Hepatocyte (in vitro differentiated cells): ENCODE results near the gene TLR8.

Experiments
- CTCF ChIP-seq: fragments of 200-600 bp; sonication (generic); IDR thresholded peaks from 2 replicates; pipeline ENCODE4 v1.5.1; 2016; ENCODE audit warnings: antibody characterized with exemption, mild to moderate bottlenecking; ENCODE audit not compliant: poor library complexity
- EZH2 ChIP-seq: fragments of 200-600 bp; sonication (generic); IDR thresholded peaks from 2 replicates; pipeline ENCODE4 v1.6.1; 2016; ENCODE audit warnings: antibody characterized with exemption, mild to moderate bottlenecking, borderline replicate concordance
- EZH2phosphoT487 ChIP-seq: fragments of 200-600 bp; sonication (generic); IDR thresholded peaks from one replicate; pipeline ENCODE4 v1.6.1; 2018; ENCODE audit warnings: antibody characterized with exemption, mild to moderate bottlenecking, low read depth, moderate library complexity; ENCODE audit not compliant: unreplicated experiment, severe bottlenecking

GRCh38 chrX:12966151-12966550 is 59.7 kb downstream of the TLR8 start:
- no peak for TF ChIP-seq CTCF
- TF ChIP-seq EZH2, result no peak
- TF ChIP-seq EZH2phosphoT487, result no peak
